Measurements from ENCODE around the gene DIDO1. TPM values are rescaled to one million over a fixed set of nuclear protein-coding genes. Genes with fewer than 3 reads are reported as not detected.
"Not testable (repeated sequence)": the region's sequence is repeated elsewhere in the genome, so short reads cannot be mapped to it uniquely, and the experiment has no call there.

The DIDO1 gene
- total RNA-seq, 2 donors from 2014 or later, result 34.7 to 37.5 TPM

GRCh38 chr20:62852841-62853240 is 73.5 kb downstream of the DIDO1 start:
- Histone ChIP-seq H3K4me1 (no peaks in the 10 kb centered on the region), H3K36me3 (peaks cover 23% of the 10 kb centered on the region), H3K9me3 (no peaks in the 10 kb centered on the region), H3K27me3 (no peaks in the 10 kb centered on the region), H3K27ac (no peak overlapping the region), H3K4me3 (no peak overlapping the region)
- no peak for DNase-seq (ENCODE audit: low spot score)
- TF ChIP-seq, protein P1, sequence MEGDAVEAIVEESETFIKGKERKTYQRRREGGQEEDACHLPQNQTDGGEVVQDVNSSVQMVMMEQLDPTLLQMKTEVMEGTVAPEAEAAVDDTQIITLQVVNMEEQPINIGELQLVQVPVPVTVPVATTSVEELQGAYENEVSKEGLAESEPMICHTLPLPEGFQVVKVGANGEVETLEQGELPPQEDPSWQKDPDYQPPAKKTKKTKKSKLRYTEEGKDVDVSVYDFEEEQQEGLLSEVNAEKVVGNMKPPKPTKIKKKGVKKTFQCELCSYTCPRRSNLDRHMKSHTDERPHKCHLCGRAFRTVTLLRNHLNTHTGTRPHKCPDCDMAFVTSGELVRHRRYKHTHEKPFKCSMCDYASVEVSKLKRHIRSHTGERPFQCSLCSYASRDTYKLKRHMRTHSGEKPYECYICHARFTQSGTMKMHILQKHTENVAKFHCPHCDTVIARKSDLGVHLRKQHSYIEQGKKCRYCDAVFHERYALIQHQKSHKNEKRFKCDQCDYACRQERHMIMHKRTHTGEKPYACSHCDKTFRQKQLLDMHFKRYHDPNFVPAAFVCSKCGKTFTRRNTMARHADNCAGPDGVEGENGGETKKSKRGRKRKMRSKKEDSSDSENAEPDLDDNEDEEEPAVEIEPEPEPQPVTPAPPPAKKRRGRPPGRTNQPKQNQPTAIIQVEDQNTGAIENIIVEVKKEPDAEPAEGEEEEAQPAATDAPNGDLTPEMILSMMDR (IDR thresholded peaks at IDR 0.05), result no peak

GRCh38 chr20:62852196-62852595 is 74.1 kb downstream of the DIDO1 start:
- TF ChIP-seq, protein P1 (IDR thresholded peaks at IDR 0.05), result no peak
- no peak overlapping the region for H3K4me3 ChIP-seq
- H3K36me3 ChIP-seq, result peaks cover 22% of the 10 kb centered on the region
- no peaks in the 10 kb centered on the region for H3K4me1 ChIP-seq
- H3K27me3 ChIP-seq, result no peaks in the 10 kb centered on the region
- no peak for DNase-seq (ENCODE audit: low spot score)
- no peaks in the 10 kb centered on the region for H3K9me3 ChIP-seq
- no peak overlapping the region for H3K27ac ChIP-seq

- Histone ChIP-seq H3K36me3 (peaks cover 16% of the 10 kb centered on the region), H3K4me1 (no peaks in the 10 kb centered on the region), H3K27ac (no peak overlapping the region), H3K9me3 (no peaks in the 10 kb centered on the region), H3K4me3 (no peak overlapping the region), H3K27me3 (no peaks in the 10 kb centered on the region)
- DNase-seq (ENCODE audit: low spot score), result no peak
- TF ChIP-seq, protein P1 (IDR thresholded peaks at IDR 0.05), result no peak
Measured at GRCh38 chr20:62850333-62850974, 75.9 kb downstream of the DIDO1 start.

DNA sequence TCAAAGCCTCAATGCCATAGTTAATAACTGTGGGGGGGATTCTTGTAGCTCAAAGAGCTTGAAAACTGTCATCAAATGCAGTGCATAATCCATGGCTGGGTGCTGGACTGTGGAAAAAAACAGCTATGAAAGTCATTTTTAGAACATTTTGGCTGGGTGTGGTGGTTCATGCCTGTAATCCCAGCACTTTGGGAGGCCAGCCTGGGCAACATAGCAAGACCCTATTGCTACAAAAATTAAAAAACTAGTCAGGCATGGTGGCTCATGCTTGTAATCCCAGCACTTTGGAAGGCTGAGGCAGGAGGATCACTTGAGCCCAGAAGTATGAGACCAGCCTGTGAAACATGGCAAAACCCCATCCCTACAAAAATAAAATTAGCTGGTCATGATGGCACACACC is 76.9 kb downstream of the DIDO1 start:
- Histone ChIP-seq H3K36me3 (peaks cover 12% of the 10 kb centered on the region), H3K9me3 (no peaks in the 10 kb centered on the region)
- TF ChIP-seq, protein P1 (IDR thresholded peaks at IDR 0.05), result no peak

DNA sequence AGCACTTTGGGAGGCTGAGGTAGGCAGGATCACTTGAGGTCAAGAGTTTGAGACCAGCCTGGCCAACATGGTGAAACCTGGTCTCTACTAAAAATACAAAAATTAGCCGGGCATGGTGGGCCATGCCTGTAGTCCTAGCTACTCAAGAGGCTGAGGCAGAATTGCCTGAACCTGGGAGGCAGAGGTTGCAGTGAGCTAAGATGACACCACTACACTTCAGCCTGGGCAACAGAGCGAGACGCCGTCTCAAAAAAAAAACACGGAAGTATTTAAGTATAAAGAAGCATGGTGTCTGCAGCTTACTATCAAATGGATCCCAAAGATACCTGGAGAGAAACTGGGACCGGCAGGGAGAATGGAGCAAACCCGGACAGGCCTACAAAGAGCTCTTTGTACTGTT is 77.4 kb downstream of the DIDO1 start:
- H3K36me3 ChIP-seq; H3K27me3 ChIP-seq; H3K4me1 ChIP-seq; H3K27ac ChIP-seq; DNase-seq (ENCODE audit: low spot score); H3K4me3 ChIP-seq; H3K9me3 ChIP-seq: not testable (repeated sequence)

More for the DNA sequence above, 76.9 kb downstream of the DIDO1 start:
- H3K4me1 ChIP-seq, result no peaks in the 10 kb centered on the region
- H3K27ac ChIP-seq, result no peak overlapping the region
- no peak overlapping the region for H3K4me3 ChIP-seq
- H3K27me3 ChIP-seq, result no peaks in the 10 kb centered on the region
- no peak for DNase-seq (ENCODE audit: low spot score)

DNA sequence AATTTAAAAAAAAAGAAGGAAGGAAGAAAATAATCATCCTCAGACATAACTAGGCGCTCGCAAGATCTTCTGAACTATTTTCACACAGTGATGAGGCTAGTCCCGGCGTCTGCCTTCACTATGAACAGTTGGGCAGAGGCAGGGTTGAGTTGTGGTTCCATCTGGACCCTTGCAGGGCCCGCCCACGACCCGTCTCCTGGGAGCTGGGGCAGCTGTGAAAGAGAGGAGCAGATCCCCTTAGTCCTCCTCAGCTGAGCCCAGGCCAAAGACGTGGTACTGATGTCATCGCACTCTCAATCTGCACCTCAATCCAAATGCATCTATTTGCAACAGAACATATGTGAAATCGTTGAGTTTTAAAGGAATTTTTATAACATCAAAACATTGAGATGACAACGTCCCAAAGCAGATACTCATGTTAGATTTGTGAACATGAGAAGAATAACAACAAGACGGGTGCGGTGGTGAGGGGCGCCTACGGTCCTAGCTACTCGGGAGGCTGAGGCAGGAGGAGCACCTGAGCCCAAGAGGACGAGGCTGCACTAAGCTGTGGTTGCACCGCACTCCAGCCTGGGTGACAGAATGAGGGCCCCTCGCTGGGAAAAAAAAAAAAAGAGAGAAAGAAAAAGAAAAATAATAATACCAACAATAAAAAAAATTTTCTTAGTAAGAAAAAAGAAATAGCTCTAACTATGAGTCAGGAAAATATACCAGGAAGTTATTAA is 80.0 kb downstream of the DIDO1 start:
- no peak overlapping the region for H3K27ac ChIP-seq
- TF ChIP-seq, protein P1 (IDR thresholded peaks at IDR 0.05), result no peak
- no peak for DNase-seq (ENCODE audit: low spot score)

More for the DNA sequence above, 80.0 kb downstream of the DIDO1 start:
- H3K36me3 ChIP-seq, result no peaks in the 10 kb centered on the region
- no peaks in the 10 kb centered on the region for H3K27me3 ChIP-seq
- H3K4me3 ChIP-seq, result no peak overlapping the region
- no peaks in the 10 kb centered on the region for H3K9me3 ChIP-seq
- H3K4me1 ChIP-seq, result no peaks in the 10 kb centered on the region
